Right lobe of liver (tissue), 6 donors: ENCODE results near the gene ZNF600. TPM values are rescaled to one million over a fixed set of nuclear protein-coding genes. Genes with fewer than 3 reads are reported as not detected.
A peak's percentile ranks its signal among the peaks of the same experiment; 100 is the strongest.
"Not testable (repeated sequence)": the region's sequence is repeated elsewhere in the genome, so short reads cannot be mapped to it uniquely, and the experiment has no call there.

Source experiments
- ATAC-seq, 4 donors: fragments of 200-7000 bp; cut with Tn5 transposase; one replicate each; pipeline ENCODE4 v1.9.1; 2020; ENCODE audit warnings: mild to moderate bottlenecking in 4 of 4, moderate library complexity in 4 of 4
- DNase-seq, 3 donors: peaks; one replicate each; pipeline ENCODE4 v3.0.0-alpha.2; 2020
- H3K27ac ChIP-seq, 3 donors: fragments of 200-600 bp; one replicate each; pipeline ENCODE4 v1.8.0; 2022
- H3K27me3 ChIP-seq, 2 donors: fragments of 200-600 bp; one replicate each; pipeline ENCODE4 v1.8.0; 2022
- H3K36me3 ChIP-seq, 4 donors: fragments of 200-600 bp; sonication (generic) in 1 of 4; one replicate each; pipeline versions ENCODE4 v1.5.1 to v1.8.0; 2017 to 2022; ENCODE audit warnings: control low read depth in 1 of 4
- H3K4me1 ChIP-seq, 4 donors: fragments of 200-600 bp; sonication (generic) in 1 of 4; one replicate each; pipeline versions ENCODE4 v1.5.1 to v1.8.0; 2017 to 2022; ENCODE audit warnings: control low read depth in 1 of 4
- H3K4me3 ChIP-seq, 3 donors: fragments of 200-600 bp; one replicate each; pipeline ENCODE4 v1.8.0; 2022
- H3K9me3 ChIP-seq, 4 donors: fragments of 200-600 bp; sonication (generic) in 1 of 4; one replicate each; pipeline versions ENCODE4 v1.5.1 to v1.8.0; 2017 to 2022; ENCODE audit warnings: control low read depth in 1 of 4
- POLR2A ChIP-seq: fragments of 450-650 bp; IDR thresholded peaks from one replicate; pipeline ENCODE4 v1.6.1; 2017; ENCODE audit warnings: antibody characterized with exemption, mild to moderate bottlenecking
- WGBS: methylation state at CpG from one replicate; pipeline ENCODE4 v1.1.6; 2018; ENCODE audit warnings: low coverage, low lambda C conversion rate; ENCODE audit not compliant: insufficient coverage; ENCODE audit errors: missing lambda C conversion rate; 5-methylcytosine and 5-hydroxymethylcytosine counted together
- intact Hi-C, 2 donors: fragments of 100-400 bp; cut with DNase I; formaldehyde crosslinking; loops; one replicate each; pipeline versions ENCODE4 v1.11.2 to v1.14.1; 2022
- total RNA-seq, 6 experiments: library from RNA; depleted of rRNA in 2 of 6; stranded (reverse); fragments of >200 nt in 2 of 6; fragmentation: NEBNext Ultra II Directional in 3 of 6; extraction: Animal tissue kit (Norgen Biotek cat#: 25700) in 3 of 6; gene quantifications; one replicate each; pipeline versions ENCODE4 v1.1.0 to v1.2.4, GENCODE V29; 2016 to 2023
- TF ChIP-seq, protein P1 (sequence below), 4 donors: fragments of 200-600 bp in 3 of 4; fragments of 450-650 bp in 1 of 4; IDR thresholded peaks; one replicate each; pipeline versions ENCODE4 v1.5.1 to v1.8.0; 2016 to 2022; ENCODE audit warnings: antibody characterized with exemption in 4 of 4, mild to moderate bottlenecking in 2 of 4
- donor health status: DM: no; HTN: yes; CAD: no.
- donor health status: DM: no; HTN: no; CAD: no.
- donor health status: DM: no; HTN: no; CAD: no.
- donor health status: DM: no; HTN: yes; CAD: no.
- donor health status: DM: no; HTN: yes; CAD: no.

Gene ZNF600
- total RNA-seq, 6 experiments from 2014 or later, result 1.4 to 4.3 (median 2.1) TPM

DNA sequence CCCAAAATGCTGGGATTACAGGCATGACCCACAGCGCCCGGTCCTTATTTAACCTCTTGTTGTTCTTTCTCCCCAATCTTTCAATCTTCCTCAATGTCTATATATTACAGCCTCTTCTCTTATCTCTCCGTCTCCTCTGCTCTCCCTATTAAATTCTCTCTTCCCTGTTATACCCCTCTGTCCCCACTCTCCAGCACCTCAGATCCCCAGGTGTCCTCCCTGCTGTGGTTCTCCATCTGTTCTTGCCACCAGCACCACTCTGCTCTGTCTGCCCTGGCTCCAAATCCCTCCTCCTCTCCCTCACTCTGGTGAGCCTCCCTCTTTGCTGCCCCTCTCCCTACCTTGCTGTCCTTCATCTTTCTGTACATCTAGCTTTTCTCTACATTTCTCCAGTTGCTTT, 1.1 kb downstream of the ZNF600 start:
- no peak for DNase-seq
- Histone ChIP-seq H3K4me3 (no peak overlapping the region), H3K9me3 (no peaks in the 10 kb centered on the region), H3K36me3 (no peaks in the 10 kb centered on the region), H3K27me3 (no peaks in the 10 kb centered on the region), H3K27ac (no peak overlapping the region), H3K4me1 (no peaks in the 10 kb centered on the region)
- no peak for ATAC-seq
- no peak for TF ChIP-seq POLR2A
- TF ChIP-seq, protein P1, sequence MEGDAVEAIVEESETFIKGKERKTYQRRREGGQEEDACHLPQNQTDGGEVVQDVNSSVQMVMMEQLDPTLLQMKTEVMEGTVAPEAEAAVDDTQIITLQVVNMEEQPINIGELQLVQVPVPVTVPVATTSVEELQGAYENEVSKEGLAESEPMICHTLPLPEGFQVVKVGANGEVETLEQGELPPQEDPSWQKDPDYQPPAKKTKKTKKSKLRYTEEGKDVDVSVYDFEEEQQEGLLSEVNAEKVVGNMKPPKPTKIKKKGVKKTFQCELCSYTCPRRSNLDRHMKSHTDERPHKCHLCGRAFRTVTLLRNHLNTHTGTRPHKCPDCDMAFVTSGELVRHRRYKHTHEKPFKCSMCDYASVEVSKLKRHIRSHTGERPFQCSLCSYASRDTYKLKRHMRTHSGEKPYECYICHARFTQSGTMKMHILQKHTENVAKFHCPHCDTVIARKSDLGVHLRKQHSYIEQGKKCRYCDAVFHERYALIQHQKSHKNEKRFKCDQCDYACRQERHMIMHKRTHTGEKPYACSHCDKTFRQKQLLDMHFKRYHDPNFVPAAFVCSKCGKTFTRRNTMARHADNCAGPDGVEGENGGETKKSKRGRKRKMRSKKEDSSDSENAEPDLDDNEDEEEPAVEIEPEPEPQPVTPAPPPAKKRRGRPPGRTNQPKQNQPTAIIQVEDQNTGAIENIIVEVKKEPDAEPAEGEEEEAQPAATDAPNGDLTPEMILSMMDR (IDR thresholded peaks at IDR 0.05), result no peak
- intact Hi-C loops, result no loop called here
- WGBS, result 86% methylated on average over 3 of the region's 3 CpGs

DNA sequence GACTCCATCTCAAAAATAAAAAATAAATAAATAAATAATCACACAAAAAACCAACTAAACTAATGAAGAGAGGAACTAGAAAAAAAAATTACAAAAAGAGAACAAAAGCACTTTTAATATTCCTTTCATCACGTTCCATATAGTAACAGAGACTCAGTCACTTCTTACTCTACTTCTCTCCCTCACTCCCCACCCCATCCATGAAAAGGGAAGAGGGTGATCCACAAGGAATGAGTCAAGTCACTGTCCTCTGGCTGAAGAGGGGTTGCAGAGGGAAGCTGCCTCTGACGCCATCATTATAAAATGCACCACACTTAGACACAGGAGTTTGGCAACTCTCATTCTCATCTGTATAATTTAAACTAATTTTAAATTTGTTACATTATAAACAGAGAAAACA, 3.7 kb downstream of the ZNF600 start:
- intact Hi-C loops, H3K4me1 ChIP-seq, H3K4me3 ChIP-seq, H3K9me3 ChIP-seq, H3K27me3 ChIP-seq, H3K27ac ChIP-seq, H3K36me3 ChIP-seq, ATAC-seq, DNase-seq: not testable (repeated sequence)
- whole genome bisulfite sequencing, result 80% methylated on average over 1 of the region's 2 CpGs

DNA sequence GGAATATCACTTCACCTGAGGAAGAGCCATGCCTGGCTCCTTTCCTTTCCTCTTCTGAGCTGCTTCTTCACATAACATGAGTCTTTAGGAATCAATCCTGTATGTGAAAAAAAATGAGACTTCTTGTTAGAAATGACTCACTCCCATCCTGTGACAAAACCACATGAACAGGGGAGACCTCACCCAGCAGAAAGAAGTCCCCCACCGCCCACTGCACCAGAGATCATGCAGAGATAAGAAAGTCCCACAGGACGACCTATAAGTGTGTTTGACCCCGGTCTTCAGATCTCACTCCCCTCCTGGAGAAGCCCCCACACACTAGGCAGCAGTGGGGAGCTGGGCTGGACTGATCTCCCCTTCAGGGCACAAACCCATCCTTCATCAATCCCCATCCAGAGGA, 7.8 kb downstream of the ZNF600 start:
- intact Hi-C loops, result no loop called here
- H3K4me1 ChIP-seq, result no peaks in the 10 kb centered on the region
- no CpG with 5 or more reads among the region's 3 CpGs for WGBS

DNA sequence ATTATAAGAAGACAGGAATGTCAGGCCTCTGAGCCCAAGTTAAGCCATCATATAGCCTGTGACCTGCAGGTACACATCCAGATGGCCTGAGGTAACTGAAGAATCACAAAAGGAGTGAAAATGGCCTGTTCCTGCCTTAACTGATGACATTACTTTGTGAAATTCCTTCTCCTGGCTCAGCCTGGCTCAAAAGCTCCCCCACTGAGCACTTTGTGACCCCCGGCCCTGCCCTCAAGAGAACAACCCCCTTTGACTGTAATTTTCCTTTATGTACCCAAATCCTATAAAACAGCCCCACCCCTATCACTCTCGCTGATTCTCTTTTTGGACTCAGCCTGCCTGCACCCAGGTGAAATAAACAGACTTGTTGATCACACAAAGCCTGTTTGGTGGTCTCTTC, 30.1 kb downstream of the ZNF600 start:
- H3K4me1 ChIP-seq, ATAC-seq, H3K9me3 ChIP-seq, DNase-seq, H3K36me3 ChIP-seq, H3K27me3 ChIP-seq, H3K27ac ChIP-seq, H3K4me3 ChIP-seq, intact Hi-C loops: not testable (repeated sequence)
- 77% methylated on average over 2 of the region's 2 CpGs for WGBS

More for the DNA sequence above, 7.8 kb downstream of the ZNF600 start:
- Histone ChIP-seq H3K9me3 (no peaks in the 10 kb centered on the region), H3K27ac (no peak overlapping the region), H3K4me3 (no peak overlapping the region), H3K27me3 (no peaks in the 10 kb centered on the region), H3K36me3 (peaks cover 0 to 20% (median 2%) of the 10 kb centered on the region in 4 donors)
- no peak for TF ChIP-seq POLR2A
- DNase-seq (no peak), ATAC-seq (no peak)

GRCh38 chr19:52749780-52750179, 36.8 kb downstream of the ZNF600 start:
- H3K9me3 ChIP-seq, result no peaks in the 10 kb centered on the region
- no peak for TF ChIP-seq POLR2A
- TF ChIP-seq, protein P1 (IDR thresholded peaks at IDR 0.05), result no peak
- no peaks in the 10 kb centered on the region for H3K27me3 ChIP-seq
- H3K36me3 ChIP-seq, result no peaks in the 10 kb centered on the region
- DNase-seq (no peak), ATAC-seq (no peak)
- intact Hi-C loops, result no loop called here
- H3K27ac ChIP-seq, result no peak overlapping the region
- H3K4me1 ChIP-seq, result no peaks in the 10 kb centered on the region
- no peak overlapping the region for H3K4me3 ChIP-seq
- WGBS, result 46% methylated on average over 4 of the region's 4 CpGs

GRCh38 chr19:52748336-52748950, 38.1 kb downstream of the ZNF600 start:
- Histone ChIP-seq H3K9me3 (no peaks in the 10 kb centered on the region), H3K27me3 (no peaks in the 10 kb centered on the region), H3K27ac (no peak overlapping the region), H3K4me3 (no peak overlapping the region), H3K4me1 (no peaks in the 10 kb centered on the region), H3K36me3 (no peaks in the 10 kb centered on the region)
- WGBS, result 18% methylated on average over 8 of the region's 8 CpGs
- no peak for DNase-seq
- intact Hi-C loops, result no loop called here
- no peak for ATAC-seq
- TF ChIP-seq, protein P1 (IDR thresholded peaks at IDR 0.05), result peak in 3 of 4 donors; percentile 24 to 30 (median 30)
- no peak for TF ChIP-seq POLR2A

DNA sequence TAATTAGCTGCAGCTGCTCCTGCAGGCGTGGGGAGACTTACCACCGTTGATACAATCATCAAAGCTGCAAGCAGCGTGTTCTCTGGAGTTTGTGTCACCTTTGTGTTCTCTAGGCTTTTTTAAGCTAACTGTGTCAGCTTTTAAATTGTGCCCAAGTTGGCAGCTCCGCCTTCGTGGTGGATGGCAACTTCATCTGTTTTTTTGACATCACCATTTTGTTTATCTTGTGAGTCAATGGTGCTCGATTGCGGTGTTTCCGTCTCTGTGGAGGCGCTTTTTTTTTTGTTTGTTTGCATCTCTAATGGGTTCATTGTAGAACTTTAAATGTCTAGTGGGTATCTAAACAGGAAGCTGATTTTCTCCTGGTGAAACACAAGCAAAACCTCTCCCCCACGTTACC, 40.7 kb downstream of the ZNF600 start:
- H3K36me3 ChIP-seq, DNase-seq, H3K27ac ChIP-seq, H3K4me3 ChIP-seq, intact Hi-C loops, H3K27me3 ChIP-seq, ATAC-seq, H3K4me1 ChIP-seq, H3K9me3 ChIP-seq: not testable (repeated sequence)
- WGBS, result 24% methylated on average over 10 of the region's 10 CpGs
